Gastrocnemius medialis (tissue), 4 donors: ENCODE results near the gene RBBP8.

Experiments used
- POLR2A ChIP-seq, 2 donors: fragments of 450-650 bp; IDR thresholded peaks; one replicate each; pipeline ENCODE4 v1.6.1; 2017; ENCODE audit warnings: antibody characterized with exemption in 2 of 2, mild to moderate bottlenecking in 2 of 2, moderate library complexity in 2 of 2
- TF ChIP-seq, protein P1 (sequence below), 5 experiments: fragments of 450-650 bp in 3 of 5; fragments of 200-600 bp in 2 of 5; sonication (generic) in 2 of 5; IDR thresholded peaks in 4 of 5; conservative IDR thresholded peaks in 1 of 5; 1 replicate in 4 of 5; 2 replicates in 1 of 5; pipeline ENCODE4 v1.5.1; 2016 to 2019; ENCODE audit warnings: antibody characterized with exemption in 5 of 5, mild to moderate bottlenecking in 3 of 5, moderate library complexity in 3 of 5

DNA sequence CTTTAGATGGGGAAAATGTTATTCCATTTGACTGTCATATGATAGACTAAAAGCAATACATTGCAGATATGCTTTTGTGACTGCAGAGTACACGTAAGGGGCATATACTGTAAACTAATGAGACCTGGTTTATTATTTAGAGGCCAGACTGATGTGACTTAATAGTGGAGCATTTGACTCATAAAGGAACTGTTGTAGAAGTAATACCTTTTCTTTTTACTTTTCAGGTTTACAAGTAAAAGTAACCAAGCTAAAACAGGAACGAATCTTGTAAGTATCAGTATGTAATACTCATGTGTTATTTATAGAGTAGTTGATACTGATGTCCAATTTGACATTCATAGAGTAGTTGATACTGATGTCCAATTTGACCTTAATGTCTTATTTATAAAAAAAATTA lies 13.1 kb downstream of the RBBP8 start:
- TF ChIP-seq, protein P1, sequence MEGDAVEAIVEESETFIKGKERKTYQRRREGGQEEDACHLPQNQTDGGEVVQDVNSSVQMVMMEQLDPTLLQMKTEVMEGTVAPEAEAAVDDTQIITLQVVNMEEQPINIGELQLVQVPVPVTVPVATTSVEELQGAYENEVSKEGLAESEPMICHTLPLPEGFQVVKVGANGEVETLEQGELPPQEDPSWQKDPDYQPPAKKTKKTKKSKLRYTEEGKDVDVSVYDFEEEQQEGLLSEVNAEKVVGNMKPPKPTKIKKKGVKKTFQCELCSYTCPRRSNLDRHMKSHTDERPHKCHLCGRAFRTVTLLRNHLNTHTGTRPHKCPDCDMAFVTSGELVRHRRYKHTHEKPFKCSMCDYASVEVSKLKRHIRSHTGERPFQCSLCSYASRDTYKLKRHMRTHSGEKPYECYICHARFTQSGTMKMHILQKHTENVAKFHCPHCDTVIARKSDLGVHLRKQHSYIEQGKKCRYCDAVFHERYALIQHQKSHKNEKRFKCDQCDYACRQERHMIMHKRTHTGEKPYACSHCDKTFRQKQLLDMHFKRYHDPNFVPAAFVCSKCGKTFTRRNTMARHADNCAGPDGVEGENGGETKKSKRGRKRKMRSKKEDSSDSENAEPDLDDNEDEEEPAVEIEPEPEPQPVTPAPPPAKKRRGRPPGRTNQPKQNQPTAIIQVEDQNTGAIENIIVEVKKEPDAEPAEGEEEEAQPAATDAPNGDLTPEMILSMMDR (IDR thresholded peaks at IDR 0.05 in 4 of 5, conservative IDR thresholded peaks at IDR 0.05 in 1 of 5) = no peak
- TF ChIP-seq POLR2A (IDR thresholded peaks at IDR 0.05) = no peak
